Vagina (tissue), 2 donors: ENCODE measurements around the gene MTHFD1L.

Experiments
- POLR2A ChIP-seq, 2 donors: fragments of 450-650 bp; IDR thresholded peaks; one replicate each; pipeline ENCODE4 v1.6.1; 2017; ENCODE audit warnings: antibody characterized with exemption in 2 of 2, mild to moderate bottlenecking in 2 of 2, moderate library complexity in 2 of 2
- POLR2AphosphoS5 ChIP-seq, 2 donors: sonication (generic); formaldehyde crosslinking; IDR thresholded peaks; one replicate each; pipeline ENCODE4 v1.9.0; 2017; ENCODE audit warnings: antibody characterized with exemption in 2 of 2, mild to moderate bottlenecking in 2 of 2, low read depth in 1 of 2; ENCODE audit not compliant: insufficient read depth in 1 of 2
- TF ChIP-seq, protein P1 (sequence below), 3 experiments: fragments of 450-650 bp in 2 of 3; fragments of 200-600 bp in 1 of 3; sonication (generic) in 1 of 3; IDR thresholded peaks; one replicate each; pipeline ENCODE4 v1.5.1; 2017 to 2019; ENCODE audit warnings: antibody characterized with exemption in 3 of 3, mild to moderate bottlenecking in 2 of 3, moderate library complexity in 2 of 3

- TF ChIP-seq, protein P1, sequence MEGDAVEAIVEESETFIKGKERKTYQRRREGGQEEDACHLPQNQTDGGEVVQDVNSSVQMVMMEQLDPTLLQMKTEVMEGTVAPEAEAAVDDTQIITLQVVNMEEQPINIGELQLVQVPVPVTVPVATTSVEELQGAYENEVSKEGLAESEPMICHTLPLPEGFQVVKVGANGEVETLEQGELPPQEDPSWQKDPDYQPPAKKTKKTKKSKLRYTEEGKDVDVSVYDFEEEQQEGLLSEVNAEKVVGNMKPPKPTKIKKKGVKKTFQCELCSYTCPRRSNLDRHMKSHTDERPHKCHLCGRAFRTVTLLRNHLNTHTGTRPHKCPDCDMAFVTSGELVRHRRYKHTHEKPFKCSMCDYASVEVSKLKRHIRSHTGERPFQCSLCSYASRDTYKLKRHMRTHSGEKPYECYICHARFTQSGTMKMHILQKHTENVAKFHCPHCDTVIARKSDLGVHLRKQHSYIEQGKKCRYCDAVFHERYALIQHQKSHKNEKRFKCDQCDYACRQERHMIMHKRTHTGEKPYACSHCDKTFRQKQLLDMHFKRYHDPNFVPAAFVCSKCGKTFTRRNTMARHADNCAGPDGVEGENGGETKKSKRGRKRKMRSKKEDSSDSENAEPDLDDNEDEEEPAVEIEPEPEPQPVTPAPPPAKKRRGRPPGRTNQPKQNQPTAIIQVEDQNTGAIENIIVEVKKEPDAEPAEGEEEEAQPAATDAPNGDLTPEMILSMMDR (IDR thresholded peaks at IDR 0.05), result no peak
- TF ChIP-seq POLR2A (IDR thresholded peaks at IDR 0.05) (no peak), POLR2AphosphoS5 (IDR thresholded peaks at IDR 0.05; ENCODE audit: insufficient read depth in 1 of 2, low read depth in 1 of 2) (no peak)
These were observed 190.9 kb downstream of the MTHFD1L start for GRCh38 chr6:151056230-151056907.
